Hepatocyte (in vitro differentiated cells): ENCODE results near the gene NEAT1. TPM values are rescaled to one million over a fixed set of nuclear protein-coding genes. Genes with fewer than 3 reads are reported as not detected.

Source experiments
- DNase-seq: peaks from one replicate; pipeline ENCODE4 v3.0.0-alpha.2; 2016; ENCODE audit warnings: low spot score
- H2AFZ ChIP-seq: fragments of 200-600 bp; sonication (generic); 2 replicates; pipeline ENCODE4 v1.6.0; 2016; ENCODE audit warnings: antibody characterized with exemption, mild to moderate bottlenecking
- H3K27ac ChIP-seq: fragments of 200-600 bp; sonication (generic); 2 replicates; pipeline ENCODE4 v1.5.1; 2016; ENCODE audit warnings: mild to moderate bottlenecking
- H3K27me3 ChIP-seq: fragments of 200-600 bp; sonication (generic); 2 replicates; pipeline ENCODE4 v1.6.1; 2016
- H3K36me3 ChIP-seq: fragments of 200-600 bp; sonication (generic); replicated peaks from 2 replicates; pipeline ENCODE4 v1.5.1; 2016; ENCODE audit warnings: low read depth; ENCODE audit not compliant: insufficient read depth
- H3K4me1 ChIP-seq: fragments of 200-600 bp; sonication (generic); 2 replicates; pipeline ENCODE4 v1.5.1; 2016; ENCODE audit warnings: mild to moderate bottlenecking, moderate library complexity; ENCODE audit not compliant: insufficient read depth
- H3K4me2 ChIP-seq: fragments of 200-600 bp; sonication (generic); 2 replicates; pipeline ENCODE4 v1.6.0; 2016
- H3K4me3 ChIP-seq: fragments of 200-600 bp; sonication (generic); 2 replicates; pipeline ENCODE4 v1.5.1; 2016; ENCODE audit warnings: mild to moderate bottlenecking
- H3K79me2 ChIP-seq: fragments of 200-600 bp; sonication (generic); 2 replicates; pipeline ENCODE4 v1.6.0; 2017; ENCODE audit warnings: mild to moderate bottlenecking
- H3K9me2 ChIP-seq: fragments of 200-600 bp; sonication (generic); replicated peaks from 2 replicates; pipeline ENCODE4 v1.6.0; 2017; ENCODE audit warnings: mild to moderate bottlenecking; ENCODE audit not compliant: insufficient read depth
- H3K9me3 ChIP-seq: fragments of 200-600 bp; sonication (generic); 2 replicates; pipeline ENCODE4 v1.5.1; 2016; ENCODE audit warnings: low read depth, mild to moderate bottlenecking
- H4K20me1 ChIP-seq: fragments of 200-600 bp; sonication (generic); 2 replicates; pipeline ENCODE4 v1.6.0; 2016; ENCODE audit warnings: mild to moderate bottlenecking; ENCODE audit not compliant: insufficient read depth, poor library complexity, severe bottlenecking
- CTCF ChIP-seq: fragments of 200-600 bp; sonication (generic); IDR thresholded peaks from 2 replicates; pipeline ENCODE4 v1.5.1; 2016; ENCODE audit warnings: antibody characterized with exemption, mild to moderate bottlenecking; ENCODE audit not compliant: poor library complexity
- EZH2 ChIP-seq: fragments of 200-600 bp; sonication (generic); IDR thresholded peaks from 2 replicates; pipeline ENCODE4 v1.6.1; 2016; ENCODE audit warnings: antibody characterized with exemption, mild to moderate bottlenecking, borderline replicate concordance
- EZH2phosphoT487 ChIP-seq: fragments of 200-600 bp; sonication (generic); IDR thresholded peaks from one replicate; pipeline ENCODE4 v1.6.1; 2018; ENCODE audit warnings: antibody characterized with exemption, mild to moderate bottlenecking, low read depth, moderate library complexity; ENCODE audit not compliant: unreplicated experiment, severe bottlenecking
- WGBS: methylation state at CpG from one replicate; pipeline ENCODE4 v1.1.6; 2016; ENCODE audit warnings: low lambda C conversion rate; ENCODE audit errors: missing lambda C conversion rate; 5-methylcytosine and 5-hydroxymethylcytosine counted together
- polyA plus RNA-seq: library from polyadenylated mRNA; unstranded; fragments of >200 nt; fragmentation: Nextera tagmentation; extraction: Ambion mirVana; gene quantifications from 2 replicates; pipeline ENCODE4 v1.2.1, GENCODE V29; 2016
- total RNA-seq: library from RNA; depleted of rRNA; stranded (reverse); fragments of >200 nt; gene quantifications from 2 replicates; pipeline ENCODE4 v1.2.3, GENCODE V29; 2014

Gene NEAT1
- total and polyA plus RNA-seq, 2 experiments from 2014 or later, result 130 to 168 TPM

GRCh38 chr11:65416841-65417701 lies 5.5 kb upstream of the NEAT1 start:
- Histone ChIP-seq H4K20me1 (no peaks in the 10 kb centered on the region), H3K4me1 (peaks cover 48% of the 10 kb centered on the region), H3K79me2 (peaks cover 43% of the 10 kb centered on the region), H3K9me3 (no peaks in the 10 kb centered on the region), H3K9me2 (no peaks in the 10 kb centered on the region), H2AFZ (no peak overlapping the region), H3K4me3 (no peak overlapping the region), H3K27ac (peak overlapping the region; percentile 100), H3K27me3 (no peaks in the 10 kb centered on the region), H3K4me2 (peak overlapping the region; percentile 91), H3K36me3 (no peaks in the 10 kb centered on the region)
- no peak for TF ChIP-seq EZH2phosphoT487
- TF ChIP-seq CTCF, result no peak
- TF ChIP-seq EZH2, result no peak
- DNase-seq, result no peak
- WGBS, result 62% methylated on average over 13 of the region's 14 CpGs

- H3K9me3 ChIP-seq, result no peaks in the 10 kb centered on the region
- 36% methylated on average over 19 of the region's 19 CpGs for WGBS
- peak; percentile 74 for DNase-seq
- TF ChIP-seq CTCF (no peak), EZH2phosphoT487 (no peak), EZH2 (no peak)
- peaks cover 45% of the 10 kb centered on the region for H3K79me2 ChIP-seq
- H4K20me1 ChIP-seq, result peaks cover under 1% of the 10 kb centered on the region
- no peak overlapping the region for H3K4me3 ChIP-seq
- H3K27me3 ChIP-seq, result no peaks in the 10 kb centered on the region
- peak overlapping the region; percentile 91 for H3K4me2 ChIP-seq
- no peaks in the 10 kb centered on the region for H3K36me3 ChIP-seq
- no peak overlapping the region for H2AFZ ChIP-seq
- H3K27ac ChIP-seq, result peak overlapping the region; percentile 100
- H3K4me1 ChIP-seq, result peaks cover 48% of the 10 kb centered on the region
- H3K9me2 ChIP-seq, result no peaks in the 10 kb centered on the region
Measured at GRCh38 chr11:65417702-65418430, 4.7 kb upstream of the NEAT1 start.

GRCh38 chr11:65418431-65418680 lies 4.2 kb upstream of the NEAT1 start:
- Histone ChIP-seq H3K4me2 (peak overlapping the region; percentile 91), H4K20me1 (peaks cover 6% of the 10 kb centered on the region), H3K9me3 (no peaks in the 10 kb centered on the region), H3K36me3 (no peaks in the 10 kb centered on the region), H3K4me3 (no peak overlapping the region), H3K9me2 (no peaks in the 10 kb centered on the region), H3K27ac (peak overlapping the region; percentile 100), H3K27me3 (no peaks in the 10 kb centered on the region), H2AFZ (no peak overlapping the region), H3K4me1 (peaks cover 48% of the 10 kb centered on the region), H3K79me2 (peaks cover 50% of the 10 kb centered on the region)
- TF ChIP-seq EZH2phosphoT487, result no peak
- no peak for TF ChIP-seq CTCF
- no peak for TF ChIP-seq EZH2
- no peak for DNase-seq
- WGBS, result 17% methylated on average over 2 of the region's 4 CpGs
